GM19025 (cell line): ENCODE results near the gene ELOB.
A peak's percentile ranks its signal among the peaks of the same experiment; 100 is the strongest.

Experiments
- ATAC-seq: cut with Tn5 transposase; IDR thresholded peaks from one replicate; pipeline ENCODE4 v1.9.1; 2021; ENCODE audit warnings: mild to moderate bottlenecking, low read depth, moderate library complexity; ENCODE audit not compliant: unreplicated experiment

Gene ELOB

DNA sequence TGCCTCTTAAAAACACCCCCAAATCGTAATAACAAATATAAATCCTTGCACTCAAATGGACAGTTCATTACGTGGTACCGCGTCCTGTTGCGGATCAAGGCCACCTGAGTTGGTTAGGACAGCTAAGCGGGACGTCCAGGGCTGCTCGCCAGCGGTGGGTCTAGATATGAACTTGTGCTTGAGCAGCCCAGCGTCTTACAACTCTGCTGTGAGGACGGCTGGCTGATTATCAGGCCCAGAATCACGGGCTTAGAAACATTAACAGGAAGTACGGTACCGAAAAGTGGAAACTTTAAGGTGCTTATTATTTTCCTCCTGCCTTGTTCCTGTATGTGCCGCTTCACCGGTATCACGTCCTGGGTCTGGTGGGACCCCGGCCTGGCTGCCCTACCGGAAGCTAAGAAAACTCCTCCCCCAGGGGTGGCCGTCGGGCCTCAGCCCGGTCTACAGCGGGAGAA, 25.5 kb downstream of the ELOB start:
- peak; percentile 25 for ATAC-seq

DNA sequence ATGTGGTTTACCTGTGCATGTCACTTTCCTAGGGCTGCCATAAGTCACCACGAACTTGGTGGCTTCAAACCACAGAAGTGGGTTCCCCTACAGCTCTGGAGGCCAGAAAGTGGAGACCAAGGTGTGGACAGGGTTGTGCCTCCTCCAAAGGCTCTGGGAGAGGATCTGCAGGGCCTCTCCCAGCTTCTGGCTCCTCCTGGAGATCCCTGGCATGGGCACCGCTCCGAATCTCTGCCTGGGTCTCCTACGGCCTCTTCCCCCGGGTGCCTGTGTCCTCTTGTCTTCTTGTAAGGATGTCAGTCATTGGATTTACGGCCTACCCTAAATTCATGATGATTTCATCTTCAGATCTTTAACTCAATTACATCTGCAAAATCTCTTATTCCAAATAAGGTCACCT, 27.1 kb downstream of the ELOB start:
- no peak for ATAC-seq

DNA sequence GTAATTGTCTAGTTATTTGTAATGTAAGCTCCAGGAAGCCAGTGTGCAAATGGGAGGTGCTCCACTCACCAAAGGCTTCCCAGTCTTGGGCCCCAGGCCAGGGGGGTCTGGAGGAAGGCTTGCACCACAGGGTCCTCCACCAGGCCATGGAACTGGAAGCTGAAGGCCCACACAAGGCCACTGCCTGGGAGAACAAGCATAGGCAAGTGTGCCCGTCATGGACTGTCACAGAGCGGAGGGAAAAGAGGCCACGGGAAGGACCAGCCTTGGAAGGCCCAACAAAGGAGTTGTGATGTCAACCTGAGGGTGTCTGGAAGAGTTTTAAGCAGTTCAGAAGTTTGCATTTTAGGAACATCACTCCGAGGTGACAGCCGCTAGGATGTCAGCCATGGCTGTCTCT, 27.6 kb downstream of the ELOB start:
- no peak for ATAC-seq

- no peak for ATAC-seq
These were observed 28.2 kb downstream of the ELOB start for GRCh38 chr16:2748757-2749455.

DNA sequence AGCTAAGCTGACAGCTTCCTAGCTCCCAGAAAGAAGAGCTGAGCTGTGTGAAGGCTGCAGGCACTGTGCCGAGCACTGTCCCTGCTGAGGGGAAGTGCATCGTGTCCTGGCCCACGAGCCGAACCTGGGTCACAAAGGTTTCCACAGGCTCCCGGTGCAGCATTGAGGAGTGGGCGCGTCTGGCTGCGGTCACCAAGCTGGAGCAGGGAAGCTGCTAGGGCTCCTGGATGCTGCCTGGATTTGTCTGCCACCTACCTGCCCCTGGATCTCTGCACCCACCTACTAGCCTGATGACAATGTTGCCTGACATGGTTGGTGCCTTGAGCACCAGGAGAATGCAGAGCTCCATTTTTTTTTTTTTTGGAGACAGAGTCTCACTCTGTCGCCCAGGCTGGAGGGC, 31.1 kb downstream of the ELOB start:
- no peak for ATAC-seq

DNA sequence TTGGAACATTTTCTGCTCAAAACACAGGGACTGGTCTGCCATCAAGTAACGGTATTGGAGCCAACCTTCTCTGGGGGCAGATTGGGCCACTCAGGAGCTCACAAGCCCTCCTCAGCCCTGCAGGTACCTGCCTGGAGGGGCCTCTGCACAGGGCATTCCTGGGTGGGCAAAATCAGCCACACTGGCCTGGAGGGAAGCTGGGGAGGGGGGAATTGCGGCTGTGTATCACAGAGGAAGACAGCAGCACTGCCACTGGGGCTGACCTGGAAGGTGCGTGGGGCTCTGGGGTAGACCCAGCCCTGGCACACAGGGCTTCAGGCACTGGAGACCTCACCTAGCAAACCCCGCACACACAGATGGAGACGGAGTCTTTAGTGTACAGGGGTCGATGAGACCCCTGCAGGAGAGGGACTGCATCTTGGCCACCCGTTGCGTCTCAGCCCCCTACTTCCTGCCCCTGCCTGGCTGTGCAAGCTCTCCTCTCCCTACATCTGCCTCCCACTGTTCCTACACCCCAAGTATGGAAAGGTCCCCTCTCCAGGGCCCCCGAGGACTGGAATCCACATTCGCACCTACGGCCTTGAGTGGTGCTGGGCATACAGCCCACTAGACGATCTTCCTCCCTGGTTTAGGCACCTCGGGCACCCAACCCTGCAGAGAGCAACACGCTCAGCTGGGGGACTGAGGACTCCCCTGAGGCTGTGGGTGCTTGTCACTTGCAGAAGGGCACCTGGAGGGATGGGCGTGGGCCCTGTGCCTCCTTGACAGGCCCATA, 31.8 kb downstream of the ELOB start:
- ATAC-seq: no peak

DNA sequence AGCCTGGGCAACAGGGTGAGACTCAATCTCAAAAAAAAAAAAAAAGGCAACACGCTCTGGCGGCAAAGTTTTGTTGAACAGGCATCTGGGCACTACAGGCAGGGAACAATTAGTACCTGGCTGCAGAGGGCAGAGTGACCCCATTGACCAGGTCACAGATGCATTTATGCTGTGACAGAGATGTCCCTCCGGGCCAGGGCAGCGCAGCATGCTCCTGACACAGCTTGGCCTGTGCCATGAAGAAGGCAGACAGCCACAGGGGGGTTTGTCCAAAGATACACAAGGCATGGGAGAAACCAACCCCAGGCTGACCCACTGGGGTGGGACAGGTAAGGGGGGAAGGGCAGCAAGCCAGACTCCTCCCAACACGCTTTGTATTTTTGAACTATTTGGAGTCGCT, 32.4 kb downstream of the ELOB start:
- no peak for ATAC-seq

GRCh38 chr16:2743007-2743810, 33.9 kb downstream of the ELOB start:
- ATAC-seq: no peak

- no peak for ATAC-seq
These were observed 34.6 kb downstream of the ELOB start for GRCh38 chr16:2742323-2743006.

DNA sequence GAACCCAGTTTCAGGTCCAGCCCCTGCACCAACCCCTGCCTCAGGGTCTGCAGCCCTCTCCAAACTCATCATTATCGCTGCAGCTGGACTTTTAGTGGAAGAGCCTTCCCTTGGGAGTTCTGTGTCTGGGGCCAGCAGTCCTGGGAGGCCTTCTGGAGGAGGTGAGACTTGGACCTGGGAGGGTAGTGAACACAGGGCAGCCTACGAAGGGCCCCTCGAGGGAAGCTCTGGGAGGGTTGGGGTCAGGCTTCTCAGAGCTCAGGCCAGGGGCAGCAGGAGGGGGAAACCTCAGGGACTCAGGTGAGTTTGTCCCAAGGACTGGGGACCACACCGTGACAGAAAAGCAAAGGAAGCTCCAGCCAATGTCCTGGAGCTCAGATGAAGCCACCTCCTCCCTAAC, 35.9 kb downstream of the ELOB start:
- no peak for ATAC-seq

DNA sequence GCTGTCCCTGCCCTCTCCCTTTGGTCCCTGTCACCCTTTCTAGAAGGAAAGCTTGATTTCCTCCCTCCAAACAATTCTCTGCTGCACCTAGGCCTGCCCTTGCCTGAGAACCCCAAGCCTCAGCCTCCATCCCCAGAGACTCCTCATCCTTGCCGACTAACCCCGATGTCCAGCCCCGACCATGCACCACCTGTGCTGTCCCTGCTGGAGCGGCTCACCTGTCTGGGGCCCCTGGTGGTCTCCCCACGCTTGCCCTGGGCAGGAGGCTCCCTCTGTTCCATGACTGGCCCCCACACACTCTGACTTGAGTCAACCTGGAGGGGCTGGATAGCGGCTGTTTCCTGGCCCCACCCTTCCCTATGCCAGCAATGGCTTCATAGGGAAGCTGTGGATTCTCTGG, 36.6 kb downstream of the ELOB start:
- ATAC-seq: no peak

DNA sequence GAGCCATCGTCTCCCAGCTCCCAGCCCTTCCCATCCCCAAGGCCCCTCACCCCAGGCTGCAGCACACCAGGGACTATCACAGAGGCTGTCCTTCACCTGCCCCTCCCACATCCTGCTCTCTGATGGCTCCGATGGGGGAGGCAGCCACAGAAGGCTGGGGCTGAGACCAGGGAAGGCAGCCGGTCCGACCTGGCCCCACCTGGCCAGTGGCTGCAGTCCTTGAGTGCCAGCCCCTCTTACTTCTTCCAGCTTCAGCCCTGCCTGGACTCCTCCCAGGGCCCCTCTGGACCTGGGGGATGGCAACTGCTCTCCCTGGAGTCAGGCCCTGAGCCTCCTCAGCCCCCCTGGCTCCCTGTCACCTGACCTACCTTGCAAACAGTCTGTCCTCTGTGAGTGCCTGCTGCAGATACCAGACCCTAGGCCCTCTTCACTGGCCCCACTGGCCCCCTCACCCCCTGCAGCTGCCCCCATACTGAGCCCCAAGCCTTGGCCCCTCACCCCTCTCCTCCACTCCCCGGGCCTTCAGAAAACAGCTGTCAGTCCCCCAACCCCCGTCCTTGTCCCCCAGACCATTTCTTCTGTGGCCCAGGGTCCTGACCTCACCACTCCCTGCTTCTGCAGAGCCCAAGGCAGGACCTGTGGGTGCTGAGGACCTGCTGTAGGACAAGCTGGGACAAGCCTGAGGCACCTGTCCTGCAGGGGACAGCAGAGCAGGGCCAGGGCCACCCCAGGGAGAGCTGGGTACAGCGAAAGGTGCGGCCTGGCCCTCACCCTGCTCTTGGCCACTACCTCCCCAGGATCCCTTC, 37.3 kb downstream of the ELOB start:
- no peak for ATAC-seq

DNA sequence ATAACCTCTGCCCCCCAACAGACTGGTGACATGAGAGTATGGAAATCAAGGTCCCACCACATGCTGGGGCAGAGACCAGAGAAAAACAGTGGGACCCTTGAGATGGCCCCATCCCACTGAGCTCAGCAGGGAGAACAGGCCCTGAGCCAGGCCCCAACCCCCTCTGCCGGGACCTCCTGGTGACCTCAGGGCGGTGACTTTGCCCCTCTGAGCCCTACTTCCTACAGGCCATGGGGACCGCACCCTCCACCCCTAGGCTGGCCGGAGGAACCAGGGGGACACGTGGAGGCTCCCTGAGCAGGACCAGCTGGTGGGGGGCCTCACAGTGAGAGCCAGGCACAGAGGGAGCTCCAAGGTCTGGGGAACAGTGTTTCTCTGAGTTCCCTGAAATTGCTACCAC, 38.5 kb downstream of the ELOB start:
- no peak for ATAC-seq

DNA sequence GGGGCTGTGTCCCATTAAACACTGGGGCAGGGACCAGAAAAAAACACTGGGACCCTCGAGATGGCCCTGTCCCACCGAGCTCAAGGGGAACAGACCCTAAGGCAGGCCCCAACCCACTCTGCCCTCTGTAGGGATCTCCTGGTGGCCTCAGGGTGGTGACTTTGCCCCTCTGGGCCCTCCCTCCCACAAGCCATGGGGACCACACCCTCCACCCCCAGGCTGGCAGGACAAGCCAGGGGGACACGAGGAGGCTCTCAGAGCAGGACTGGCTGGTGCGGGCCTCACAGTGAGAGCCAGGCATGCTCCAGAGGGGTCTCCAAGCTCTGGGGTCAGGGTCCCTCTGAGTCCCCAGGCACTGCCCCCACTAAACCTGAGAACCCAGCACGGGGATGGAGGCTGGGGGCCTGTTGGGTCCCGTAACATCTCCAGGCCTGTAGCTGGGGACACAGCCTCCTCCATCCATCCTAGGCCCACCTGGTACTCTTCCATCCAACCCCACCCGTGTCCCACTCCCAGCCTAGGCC, 39.1 kb downstream of the ELOB start:
- ATAC-seq: no peak

DNA sequence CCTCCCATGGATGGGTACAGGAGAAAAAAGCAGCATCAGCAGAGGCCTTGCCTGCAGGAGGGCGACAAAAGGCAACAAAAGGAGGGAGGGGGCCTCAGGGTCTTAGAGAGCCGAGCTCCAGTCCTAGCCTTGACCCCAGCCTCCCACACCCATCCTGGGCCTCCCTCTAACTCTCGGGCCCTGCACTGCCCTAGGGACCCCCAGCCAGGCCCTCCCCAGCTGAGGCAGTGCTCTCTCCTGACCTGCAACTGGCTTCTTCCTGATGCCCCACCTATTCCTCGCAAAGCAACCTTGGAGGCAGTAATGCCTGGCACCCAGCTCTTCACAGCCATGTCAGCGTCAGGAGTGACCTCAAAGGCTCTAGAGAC, 39.9 kb downstream of the ELOB start:
- ATAC-seq: no peak

DNA sequence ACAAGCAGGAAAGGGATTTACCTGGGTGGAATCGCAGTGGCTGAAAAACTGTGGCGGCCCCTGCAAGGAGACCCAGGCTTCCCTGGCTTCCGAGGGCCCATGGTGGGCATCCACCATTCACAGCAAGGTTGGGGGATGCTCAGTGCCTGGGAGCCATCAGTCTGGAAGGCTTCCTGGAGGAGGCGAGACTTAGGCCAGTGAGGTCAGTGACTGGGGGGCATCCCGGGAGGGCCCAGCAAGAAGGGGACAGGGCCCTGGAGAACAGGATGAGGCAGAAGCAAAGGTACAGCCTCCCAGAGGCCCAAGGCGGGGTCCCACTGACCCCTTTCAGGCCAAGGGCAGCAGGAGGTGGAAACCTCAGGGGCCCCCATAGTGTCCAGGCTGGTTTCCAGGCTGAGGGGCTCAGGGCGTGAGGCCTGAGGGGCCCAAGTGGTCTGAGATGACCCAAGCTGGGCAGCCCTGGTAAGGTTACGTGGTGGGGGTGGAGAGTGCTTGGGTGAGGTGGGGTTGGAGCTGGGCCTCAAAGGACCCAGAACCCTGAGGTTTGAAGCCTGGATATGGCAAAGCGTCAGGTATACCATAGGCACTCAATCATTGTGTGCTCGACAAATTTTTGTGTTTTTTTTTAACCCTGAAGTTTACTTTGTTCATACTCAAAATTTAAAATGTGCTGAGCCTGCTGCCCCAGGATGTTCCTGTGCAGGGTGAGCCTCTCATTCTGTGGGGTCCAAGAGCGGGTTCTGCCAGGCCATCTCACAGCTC, 40.4 kb downstream of the ELOB start:
- no peak for ATAC-seq

DNA sequence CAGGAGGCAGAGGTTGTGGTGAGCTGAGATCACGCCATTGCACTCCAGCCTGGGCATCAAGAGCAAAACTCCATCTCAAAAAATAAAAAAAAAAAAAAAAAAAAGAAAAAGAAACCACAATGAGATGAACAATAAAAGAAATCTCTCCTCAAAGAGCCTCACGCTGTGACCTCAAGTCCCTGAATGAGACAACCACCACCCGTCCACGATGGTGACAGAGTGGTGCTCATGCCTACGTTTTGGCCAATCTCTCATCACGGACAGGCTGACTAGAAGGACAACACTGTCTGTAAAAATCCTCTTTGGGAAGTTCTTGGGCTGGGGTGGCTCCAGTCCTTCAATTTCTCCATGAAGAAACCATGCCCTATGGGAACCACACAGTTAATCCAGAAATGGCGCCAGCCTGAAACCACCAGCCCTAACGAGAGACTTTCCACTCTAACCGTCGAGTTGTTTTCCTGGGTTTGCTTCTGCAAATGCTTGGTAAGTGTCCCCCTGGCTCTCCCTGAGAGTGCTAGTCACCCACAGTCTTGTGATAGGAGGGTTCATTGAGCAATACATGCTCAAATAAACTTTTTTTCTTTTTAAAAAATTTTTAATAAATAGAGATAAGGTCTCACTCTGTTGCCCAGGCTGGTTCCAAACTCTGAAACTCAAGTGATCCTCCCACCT, 42.1 kb downstream of the ELOB start:
- ATAC-seq: no peak

DNA sequence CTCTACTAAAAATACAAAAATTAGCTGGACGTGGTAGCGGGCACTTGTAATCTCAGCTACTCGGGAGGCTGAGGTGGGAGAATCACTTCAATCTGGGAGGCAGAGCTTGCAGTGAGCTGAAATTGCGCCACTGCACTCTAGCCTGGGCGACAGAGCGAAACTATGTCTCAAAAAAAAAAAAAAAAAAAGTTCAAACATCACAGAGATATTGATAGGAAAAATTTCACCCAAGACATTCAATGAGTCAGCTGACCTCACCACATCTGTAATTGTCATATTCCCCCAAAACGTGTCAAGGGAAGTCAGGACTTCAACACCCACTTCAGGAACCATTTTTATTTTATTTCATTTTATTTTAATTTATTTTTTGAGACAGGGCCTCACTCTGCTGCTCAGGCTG, 49.0 kb downstream of the ELOB start:
- ATAC-seq: no peak

DNA sequence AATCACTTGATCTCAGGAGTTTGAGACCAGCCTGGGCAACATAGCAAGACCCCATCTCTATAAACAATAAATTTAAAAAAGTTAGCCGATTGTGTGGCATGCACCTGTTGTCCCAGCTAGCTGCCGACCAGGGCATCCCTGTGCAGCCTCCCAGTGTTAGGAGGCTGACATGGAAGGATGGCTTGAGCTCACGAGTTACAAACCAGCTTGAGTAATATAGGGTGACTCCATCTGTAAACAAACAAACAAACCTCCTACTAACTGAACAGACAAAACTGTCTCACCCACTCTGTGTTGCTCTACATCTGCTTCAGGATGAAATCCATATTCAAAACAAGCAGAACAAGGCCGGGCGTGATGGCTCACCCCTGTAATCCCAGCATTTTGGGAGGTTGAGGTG, 50.2 kb downstream of the ELOB start:
- ATAC-seq: no peak
